Measurements from ENCODE around the gene IFNL1. TPM values are rescaled to one million over a fixed set of nuclear protein-coding genes. Genes with fewer than 3 reads are reported as not detected.

Gene IFNL1
- total RNA-seq, 1 experiment from 2014 or later: 0.57 TPM

DNA sequence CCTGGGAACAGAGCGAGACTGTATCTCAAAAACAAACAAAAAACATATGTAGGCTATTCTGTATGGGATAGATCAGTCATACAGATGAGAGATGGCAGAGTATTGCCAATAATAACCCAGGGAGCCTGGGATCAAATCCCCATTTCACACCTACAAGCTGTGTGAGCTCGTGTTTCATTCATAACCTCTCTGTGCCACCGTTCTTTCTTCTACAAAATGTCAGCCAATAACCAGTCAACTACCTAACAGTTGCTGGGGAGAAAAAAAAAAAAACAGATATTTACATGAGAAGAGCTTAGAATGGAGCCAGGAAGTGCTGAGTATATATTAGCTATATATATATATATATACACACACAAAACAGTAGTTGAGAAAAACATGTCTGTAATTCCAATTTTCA is 34.5 kb upstream of the IFNL1 start:
- H3K27me3 ChIP-seq (ENCODE audit: control insufficient read depth, insufficient read depth, low read length): peaks cover 9% of the 10 kb centered on the region
- in situ Hi-C loops (cut with HindIII; ENCODE audit: low pct_unique_long_range_greater_than_20kb, low sequenced_read_pairs): no loop called here
- intact Hi-C loops (cut with micrococcal nuclease; ENCODE audit: unreplicated experiment): no loop called here
- no peaks in the 10 kb centered on the region for H3K4me1 ChIP-seq (ENCODE audit: control insufficient read depth, insufficient read depth, low read length)
- no peak for TF ChIP-seq POLR2AphosphoS5 (IDR thresholded peaks at IDR 0.05; ENCODE audit: low read depth, low read length)
- no peak for TF ChIP-seq SIN3A (IDR thresholded peaks at IDR 0.05; ENCODE audit: borderline replicate concordance, insufficient read depth, low read depth, low read length)
- no peak for TF ChIP-seq REST (IDR thresholded peaks at IDR 0.05; ENCODE audit: insufficient read depth in 1 of 2, low read depth in 2 of 2, low read length in 1 of 2)
- no peak for TF ChIP-seq TCF7L2 (IDR thresholded peaks at IDR 0.05; ENCODE audit: low read depth, low read length)
- TF ChIP-seq, protein P1, sequence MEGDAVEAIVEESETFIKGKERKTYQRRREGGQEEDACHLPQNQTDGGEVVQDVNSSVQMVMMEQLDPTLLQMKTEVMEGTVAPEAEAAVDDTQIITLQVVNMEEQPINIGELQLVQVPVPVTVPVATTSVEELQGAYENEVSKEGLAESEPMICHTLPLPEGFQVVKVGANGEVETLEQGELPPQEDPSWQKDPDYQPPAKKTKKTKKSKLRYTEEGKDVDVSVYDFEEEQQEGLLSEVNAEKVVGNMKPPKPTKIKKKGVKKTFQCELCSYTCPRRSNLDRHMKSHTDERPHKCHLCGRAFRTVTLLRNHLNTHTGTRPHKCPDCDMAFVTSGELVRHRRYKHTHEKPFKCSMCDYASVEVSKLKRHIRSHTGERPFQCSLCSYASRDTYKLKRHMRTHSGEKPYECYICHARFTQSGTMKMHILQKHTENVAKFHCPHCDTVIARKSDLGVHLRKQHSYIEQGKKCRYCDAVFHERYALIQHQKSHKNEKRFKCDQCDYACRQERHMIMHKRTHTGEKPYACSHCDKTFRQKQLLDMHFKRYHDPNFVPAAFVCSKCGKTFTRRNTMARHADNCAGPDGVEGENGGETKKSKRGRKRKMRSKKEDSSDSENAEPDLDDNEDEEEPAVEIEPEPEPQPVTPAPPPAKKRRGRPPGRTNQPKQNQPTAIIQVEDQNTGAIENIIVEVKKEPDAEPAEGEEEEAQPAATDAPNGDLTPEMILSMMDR (IDR thresholded peaks at IDR 0.05): no peak
- no peak overlapping the region for H3K4me3 ChIP-seq (ENCODE audit: low read depth in 2 of 2, low read length in 2 of 2)
- H3K9me3 ChIP-seq (ENCODE audit: control insufficient read depth, insufficient read depth, low read depth, low read length): no peaks in the 10 kb centered on the region
- DNase-seq (ENCODE audit: low read depth, low spot score) (no peak), ATAC-seq (no peak)
- no TSS peak for BruUV-seq (replicated peaks)
- ChIA-PET POLR2A (interaction anchor here (0.5 to 0.9 kb wide), 5 partner anchors 25 to 884 kb away, joined by 3 to 10 read pairs (median 3); partner anchors contain the start of gene SAMD4B), CTCF (interaction anchor here (0.6 to 1.1 kb wide), 7 partner anchors 41 to 525 kb away, joined by 3 to 7 read pairs (median 3); partner anchors contain the start of gene RPS16)
- no peak overlapping the region for H3K27ac ChIP-seq (ENCODE audit: low read length)
- H3K36me3 ChIP-seq (ENCODE audit: control insufficient read depth, insufficient read depth, low read length): no peaks in the 10 kb centered on the region

- Histone ChIP-seq H3K4me1 (ENCODE audit: control insufficient read depth, insufficient read depth, low read length) (no peaks in the 10 kb centered on the region), H3K9me3 (ENCODE audit: control insufficient read depth, insufficient read depth, low read depth, low read length) (no peaks in the 10 kb centered on the region), H3K4me3 (ENCODE audit: low read depth in 2 of 2, low read length in 2 of 2) (no peak overlapping the region), H3K36me3 (ENCODE audit: control insufficient read depth, insufficient read depth, low read length) (no peaks in the 10 kb centered on the region), H3K27ac (ENCODE audit: low read length) (no peak overlapping the region), H3K27me3 (ENCODE audit: control insufficient read depth, insufficient read depth, low read length) (peaks cover 9% of the 10 kb centered on the region)
- ATAC-seq (no peak), DNase-seq (ENCODE audit: low read depth, low spot score) (no peak)
- TF ChIP-seq, protein P1 (IDR thresholded peaks at IDR 0.05): no peak
- TF ChIP-seq REST (IDR thresholded peaks at IDR 0.05; ENCODE audit: insufficient read depth in 1 of 2, low read depth in 2 of 2, low read length in 1 of 2) (no peak), POLR2AphosphoS5 (IDR thresholded peaks at IDR 0.05; ENCODE audit: low read depth, low read length) (no peak), SIN3A (IDR thresholded peaks at IDR 0.05; ENCODE audit: borderline replicate concordance, insufficient read depth, low read depth, low read length) (no peak), TCF7L2 (IDR thresholded peaks at IDR 0.05; ENCODE audit: low read depth, low read length) (no peak)
- intact Hi-C loops (cut with micrococcal nuclease; ENCODE audit: unreplicated experiment) (no loop called here), in situ Hi-C loops (cut with HindIII; ENCODE audit: low pct_unique_long_range_greater_than_20kb, low sequenced_read_pairs) (no loop called here)
- ChIA-PET POLR2A (interaction anchor here (0.6 to 0.9 kb wide), 2 partner anchors 26 to 883 kb away, joined by 3 to 10 read pairs; no protein-coding TSS in a partner anchor), CTCF (interaction anchor here (0.6 to 0.7 kb wide), 4 partner anchors 42 to 524 kb away, joined by 3 to 4 read pairs (median 3); partner anchors contain the start of gene RPS16)
- BruUV-seq (replicated peaks): no TSS peak
Observed at GRCh38 chr19:39262496-39262895, 33.7 kb upstream of the IFNL1 start.

All from Panc1 (cell line).